HG03439 (cell line): Measurements from ENCODE around the gene LILRB1.
"Not testable (repeated sequence)": the region's sequence is repeated elsewhere in the genome, so short reads cannot be mapped to it uniquely, and the experiment has no call there.

Experiments
- ATAC-seq: cut with Tn5 transposase; IDR thresholded peaks from one replicate; pipeline ENCODE4 v1.9.1; 2021; ENCODE audit warnings: mild to moderate bottlenecking, moderate library complexity; ENCODE audit not compliant: unreplicated experiment

Gene LILRB1

DNA sequence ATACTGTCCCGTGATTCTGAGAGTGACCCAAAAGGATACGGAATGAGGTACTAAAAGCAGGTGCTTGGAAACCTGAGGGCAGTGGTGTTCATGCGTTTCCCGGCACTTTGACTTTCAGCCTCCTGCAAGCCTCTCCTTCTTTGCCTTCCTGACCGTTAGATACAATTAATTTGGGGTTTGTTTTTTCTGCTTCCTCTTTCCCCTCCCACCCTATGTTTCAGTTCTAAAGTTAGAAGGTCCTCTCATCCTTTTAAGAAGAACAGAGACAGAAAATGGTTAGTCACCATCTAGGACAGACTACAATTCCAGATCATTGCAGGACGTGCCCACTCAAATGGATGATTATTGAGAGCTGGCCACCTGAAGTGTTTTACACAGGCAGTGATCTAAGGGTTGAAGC, 30.7 kb downstream of the LILRB1 start:
- ATAC-seq, result no peak

DNA sequence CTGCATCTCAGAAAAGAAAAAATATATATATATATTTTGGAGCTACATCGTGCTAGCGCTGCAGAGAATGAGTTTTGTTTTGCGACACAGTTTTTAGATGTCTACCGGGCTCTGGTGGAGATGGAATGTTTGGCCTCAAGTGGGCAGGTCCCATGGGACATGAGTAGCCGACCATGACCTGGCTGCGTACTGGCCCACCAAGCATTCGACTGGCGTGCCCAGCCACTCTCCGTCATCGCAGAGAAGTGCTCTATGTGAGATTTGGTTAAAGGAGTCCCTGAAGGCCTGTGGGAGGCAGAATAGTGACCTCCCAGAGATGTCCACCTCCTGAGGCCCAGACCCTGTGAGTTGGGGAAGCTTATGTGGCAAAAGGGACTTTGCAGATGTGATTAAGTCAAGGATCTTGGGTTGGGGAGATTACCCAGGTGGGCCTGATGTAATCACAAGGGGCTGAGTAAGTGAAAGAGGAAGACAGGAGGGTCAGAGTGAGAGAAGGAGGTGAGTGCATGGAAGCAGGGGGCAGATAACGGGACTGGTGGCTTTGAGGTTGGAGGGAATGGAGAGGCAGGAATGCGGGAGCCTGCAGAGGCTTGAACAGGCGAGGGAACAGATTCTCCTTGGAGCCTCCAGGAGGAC, 31.7 kb downstream of the LILRB1 start:
- no peak for ATAC-seq

DNA sequence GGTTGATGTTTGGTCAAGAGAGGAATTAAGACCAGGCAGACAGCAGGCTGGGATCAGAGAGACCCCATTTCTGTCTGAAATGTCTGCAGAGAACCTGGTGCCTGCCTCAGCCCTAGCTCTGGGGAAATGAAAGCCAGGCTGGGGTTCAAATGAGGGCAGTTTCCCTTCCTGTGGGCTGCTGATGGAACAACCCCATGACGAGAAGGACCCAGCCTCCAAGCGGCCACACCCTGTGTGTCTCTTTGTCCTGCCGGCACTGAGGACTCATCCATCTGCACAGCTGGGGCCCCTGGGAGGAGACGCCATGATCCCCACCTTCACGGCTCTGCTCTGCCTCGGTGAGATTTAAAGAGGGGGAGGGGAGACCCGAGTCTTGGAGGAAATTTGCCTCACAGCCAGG, 32.4 kb downstream of the LILRB1 start, which contains the start of gene LILRB4:
Gene LILRB4, plus strand, starts transcription at position 256 of the 400 bp plus-strand sequence. Its CDS starts 49 bp downstream, at position 305.
- ATAC-seq, result no peak

DNA sequence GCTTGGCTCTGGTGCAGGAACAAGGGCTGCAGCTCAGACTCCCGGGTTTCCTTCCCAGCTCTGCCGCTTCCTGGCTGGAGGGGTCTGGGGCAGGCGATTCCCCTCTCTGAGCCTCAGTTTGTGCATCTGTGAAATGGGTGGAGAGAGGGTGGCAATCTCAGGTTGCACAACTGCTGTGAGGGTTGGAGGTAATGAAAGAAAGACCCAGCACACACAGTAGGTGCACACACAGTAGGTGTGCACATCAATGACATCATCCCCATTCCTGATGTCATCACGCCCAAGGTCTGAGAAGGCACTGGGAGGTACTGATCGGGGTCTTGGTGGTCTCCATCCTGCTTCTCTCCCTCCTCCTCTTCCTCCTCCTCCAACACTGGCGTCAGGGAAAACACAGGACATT, 35.2 kb downstream of the LILRB1 start:
- no peak for ATAC-seq

DNA sequence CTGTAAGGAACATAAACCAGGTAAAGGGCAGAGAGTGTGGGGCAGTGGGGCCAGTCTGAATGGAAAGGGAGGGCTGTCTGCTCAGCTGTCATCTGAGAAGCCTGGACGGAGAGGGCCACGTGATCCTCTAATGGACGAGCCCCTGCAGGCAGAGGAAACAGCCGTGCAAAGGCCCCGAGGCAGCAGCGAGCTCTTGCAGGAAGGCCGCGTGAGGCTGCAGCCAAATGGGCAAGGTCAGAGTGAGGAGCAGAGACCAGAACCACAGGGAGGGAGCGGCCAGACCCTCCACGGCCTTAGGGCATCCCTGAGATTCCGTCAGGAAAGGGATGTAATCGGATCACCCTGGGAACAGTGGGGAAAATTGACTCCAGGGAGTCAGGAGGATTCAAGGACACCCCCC, 36.9 kb downstream of the LILRB1 start:
- no peak for ATAC-seq

DNA sequence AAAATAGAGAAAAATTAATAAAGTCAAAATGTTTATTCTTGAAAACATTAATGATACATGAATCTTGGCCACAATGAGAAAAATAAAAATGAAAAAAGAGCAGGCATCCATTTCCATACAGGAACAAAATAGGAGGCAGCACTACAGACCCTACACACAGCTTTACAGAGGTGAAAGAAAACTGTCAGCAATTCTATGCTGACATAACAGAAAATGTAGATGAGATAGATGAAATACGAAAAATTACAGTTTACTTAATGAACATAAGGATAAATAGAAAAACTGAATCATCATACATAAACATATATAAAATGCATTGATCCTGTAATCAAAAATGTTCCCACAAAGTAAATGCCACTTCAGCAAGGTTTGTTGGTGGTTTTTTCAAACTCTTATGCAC, 38.1 kb downstream of the LILRB1 start:
- no peak for ATAC-seq

DNA sequence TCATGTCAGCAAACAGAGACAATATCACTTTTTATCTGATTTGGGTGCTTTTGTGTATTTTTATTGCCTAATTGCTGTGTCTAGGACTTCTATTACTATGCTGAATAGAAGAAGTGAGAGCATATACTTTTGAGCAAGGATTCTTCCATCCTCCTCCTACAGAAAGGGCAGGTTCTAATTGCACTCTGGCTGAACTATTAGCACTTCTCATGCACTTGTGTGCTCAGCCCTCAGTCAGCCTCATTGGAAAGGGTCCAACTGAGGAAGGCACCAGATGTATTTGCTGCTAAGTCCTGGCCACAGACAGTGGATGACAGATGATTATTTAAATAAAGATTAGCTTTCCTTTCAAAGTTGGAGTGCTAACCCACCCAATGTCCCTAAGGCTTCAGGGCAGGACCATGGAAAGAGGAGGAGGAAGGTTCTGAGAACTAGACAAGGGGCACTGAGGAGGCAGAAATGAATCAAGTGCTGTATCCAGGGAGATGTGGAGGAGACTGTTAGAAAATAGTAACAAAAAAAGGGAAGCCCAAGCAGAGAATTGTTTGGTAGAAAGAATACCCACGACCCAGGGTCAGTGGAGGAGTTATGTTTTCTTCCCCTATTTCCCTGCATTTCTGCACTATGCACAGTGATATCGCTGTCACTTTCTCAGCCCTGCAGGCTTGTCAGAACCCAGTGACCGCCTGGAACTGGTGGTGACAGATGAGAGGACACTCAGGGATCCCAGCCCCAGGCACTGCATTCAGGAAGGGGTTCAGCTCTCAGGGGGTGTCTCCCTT, 40.5 kb downstream of the LILRB1 start:
- ATAC-seq, result no peak

DNA sequence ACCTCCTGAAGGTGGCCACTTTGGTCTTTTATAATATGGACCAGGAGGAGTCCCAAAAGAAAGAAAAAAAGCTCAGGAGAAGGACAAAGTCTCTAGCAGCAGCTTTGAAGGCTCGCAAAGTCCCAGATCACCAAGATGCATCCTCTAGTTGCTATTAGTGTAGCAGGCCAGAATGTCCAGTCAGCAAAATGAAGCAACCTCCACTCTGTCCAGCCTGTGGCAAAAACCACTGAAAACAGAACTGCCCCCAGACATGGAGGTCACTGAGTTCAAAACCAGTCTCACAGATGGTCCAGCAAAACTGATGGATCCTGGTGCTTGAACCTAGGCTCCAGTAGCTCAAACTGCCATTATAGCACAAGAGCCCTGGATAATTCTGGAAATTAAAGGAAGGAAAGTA, 42.9 kb downstream of the LILRB1 start:
- ATAC-seq, result no peak

DNA sequence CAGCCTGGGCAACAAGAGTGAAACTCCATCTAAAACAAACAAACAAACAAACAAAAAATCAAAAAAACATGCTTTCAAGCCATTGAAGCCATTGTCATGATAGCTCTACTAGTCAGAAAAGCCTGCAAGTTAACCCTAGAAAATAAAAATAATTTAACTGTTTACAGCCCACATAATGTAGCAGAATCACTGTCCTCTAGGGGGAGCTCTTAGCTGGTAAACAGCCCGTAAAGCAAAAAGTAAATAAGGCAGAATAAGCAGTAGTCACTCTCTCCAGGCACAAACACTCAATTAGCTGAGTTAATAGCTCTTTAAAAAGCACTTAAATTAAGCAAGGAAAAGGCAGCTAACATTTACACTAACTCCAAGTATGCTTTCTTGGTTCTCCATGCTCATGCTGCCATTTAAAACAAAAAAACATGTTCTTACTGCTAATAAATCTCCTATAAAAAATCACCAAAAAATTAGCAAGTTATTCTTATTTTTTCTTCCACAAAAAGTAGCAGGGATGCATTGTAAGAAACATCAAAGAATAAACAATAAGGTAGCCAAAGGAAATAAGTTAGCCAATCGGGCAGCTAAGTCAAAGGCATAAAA, 43.8 kb downstream of the LILRB1 start:
- no peak for ATAC-seq

DNA sequence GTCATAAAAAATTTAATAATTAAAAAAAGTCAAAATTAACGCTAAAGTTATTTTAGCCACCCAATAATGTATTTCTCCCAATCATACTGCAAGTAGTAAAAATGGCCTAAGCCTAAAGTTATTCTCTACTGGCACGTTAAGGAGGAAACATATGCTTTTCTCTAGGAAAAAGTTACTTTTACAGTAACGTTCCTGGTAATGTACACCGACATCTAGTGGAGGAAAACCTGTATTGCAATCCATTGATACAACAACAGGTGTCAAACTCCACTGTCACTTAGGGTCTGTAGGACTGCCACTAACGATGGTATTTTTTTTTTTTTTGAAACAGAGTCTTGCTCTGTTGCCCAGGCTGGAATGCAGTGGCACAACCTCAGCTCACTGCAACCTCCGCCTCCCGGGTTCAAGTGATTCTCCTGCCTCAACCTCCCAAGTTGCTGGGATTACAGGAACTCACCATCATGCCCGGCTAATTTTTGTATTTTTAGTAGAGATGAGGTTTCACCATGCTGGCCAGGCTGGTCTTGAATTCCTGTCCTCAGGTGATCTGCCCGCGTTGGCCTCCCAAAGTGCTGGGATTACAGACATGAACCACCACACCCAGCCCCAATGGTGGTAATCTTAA, 46.0 kb downstream of the LILRB1 start:
- ATAC-seq, result not testable (repeated sequence)

DNA sequence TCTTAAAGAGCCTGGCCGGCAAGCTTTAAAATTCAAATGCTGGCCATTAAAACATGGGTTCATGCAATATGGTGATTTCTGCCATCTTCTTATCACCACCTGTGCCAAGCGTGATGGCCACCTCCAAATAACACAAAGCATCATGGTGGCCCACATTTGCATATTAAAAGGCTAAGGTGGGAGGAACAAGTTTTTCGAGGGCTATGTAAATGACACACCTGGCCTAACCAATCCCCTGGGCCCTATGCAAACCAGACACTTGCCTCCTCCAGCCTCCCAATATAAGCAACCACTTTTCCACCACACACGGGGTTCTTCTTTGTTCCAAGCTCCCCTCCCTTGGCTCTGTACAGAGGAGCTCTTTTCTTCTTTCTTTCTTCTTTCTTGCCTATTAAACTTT, 46.9 kb downstream of the LILRB1 start:
- ATAC-seq, result no peak

DNA sequence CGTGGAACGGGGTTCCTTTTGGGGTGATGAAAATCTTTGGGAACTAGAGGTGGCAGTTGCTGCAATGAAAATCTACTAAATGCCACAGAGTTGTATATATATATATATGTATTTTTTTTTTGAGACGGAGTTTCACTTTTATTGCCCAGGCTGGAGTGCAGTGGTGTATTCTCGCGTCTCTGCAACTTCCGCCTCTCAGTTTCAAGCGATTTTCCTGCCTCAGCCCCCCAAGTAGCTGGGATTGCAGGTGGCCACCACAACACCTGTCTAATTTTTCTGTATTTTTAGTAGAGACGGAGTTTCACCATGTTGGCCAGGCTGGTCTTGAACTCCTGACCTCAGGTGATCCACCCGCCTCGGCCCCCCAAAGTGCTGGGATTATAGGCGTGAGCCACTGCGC, 51.3 kb downstream of the LILRB1 start:
- not testable (repeated sequence) for ATAC-seq

DNA sequence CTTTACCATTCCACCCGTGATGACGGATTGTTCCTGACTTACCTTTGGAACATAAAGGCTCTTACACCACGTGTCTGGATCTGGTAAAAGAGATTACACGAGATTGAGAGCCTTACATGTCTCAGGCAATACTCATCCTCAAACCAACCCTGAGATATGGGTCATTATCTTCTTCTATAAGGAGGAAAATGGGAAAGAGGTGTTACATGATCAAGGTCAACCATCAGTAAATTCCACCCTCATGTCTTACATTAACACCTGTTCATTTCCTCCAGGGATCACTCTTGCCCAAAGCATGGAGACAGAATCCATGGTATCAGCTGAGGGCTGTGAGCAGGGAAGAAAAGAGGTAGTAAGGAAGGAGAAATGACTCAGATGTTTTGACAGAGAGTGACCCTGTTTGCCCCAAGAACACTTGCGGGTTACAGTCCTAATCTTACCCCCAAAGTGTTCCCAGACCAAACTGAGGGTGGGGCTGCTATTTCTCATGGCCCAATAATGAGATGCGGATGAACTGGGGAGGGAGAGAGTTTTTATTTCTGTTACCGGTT, 52.1 kb downstream of the LILRB1 start:
- no peak for ATAC-seq

DNA sequence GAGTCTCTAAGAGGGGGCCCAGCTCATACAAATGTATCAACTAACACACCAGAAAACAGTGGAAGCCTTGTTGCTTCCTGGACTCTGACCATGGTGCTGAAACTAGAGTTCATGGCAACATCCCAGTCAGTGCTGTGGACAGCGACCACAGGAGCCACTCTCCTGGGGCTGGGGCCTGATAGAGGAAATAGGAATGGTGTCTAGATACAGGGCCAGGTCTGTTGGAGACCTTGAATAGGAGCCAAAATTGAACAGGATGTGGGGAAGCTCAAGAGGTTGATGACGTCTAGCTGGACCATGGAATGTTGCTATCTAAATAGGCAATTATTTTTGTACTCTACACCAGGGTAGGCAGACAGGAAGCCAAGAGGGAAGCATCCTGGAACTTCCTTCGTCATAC, 54.2 kb downstream of the LILRB1 start:
- no peak for ATAC-seq
